Astrocyte of the spinal cord (primary cell): ENCODE measurements around the gene TMED10.

Source experiments
- DNase-seq: peaks from one replicate; pipeline ENCODE4 v3.0.0; 2011; ENCODE audit warnings: low read depth, low spot score
- H3K4me3 ChIP-seq: 2 replicates; pipeline ENCODE4 v1.5.1; 2011; ENCODE audit warnings: low read depth, mild to moderate bottlenecking, low read length, moderate library complexity
- in situ Hi-C: cut with HindIII; loops from 2 replicates; pipeline ENCODE4 v1.10.0; 2017; ENCODE audit warnings: low sequenced_read_pairs
- TF ChIP-seq, protein P1 (sequence below): IDR thresholded peaks from 2 replicates; pipeline ENCODE4 v1.5.1; 2012; ENCODE audit warnings: low read depth, mild to moderate bottlenecking, low read length, inconsistent platforms

Gene TMED10

DNA sequence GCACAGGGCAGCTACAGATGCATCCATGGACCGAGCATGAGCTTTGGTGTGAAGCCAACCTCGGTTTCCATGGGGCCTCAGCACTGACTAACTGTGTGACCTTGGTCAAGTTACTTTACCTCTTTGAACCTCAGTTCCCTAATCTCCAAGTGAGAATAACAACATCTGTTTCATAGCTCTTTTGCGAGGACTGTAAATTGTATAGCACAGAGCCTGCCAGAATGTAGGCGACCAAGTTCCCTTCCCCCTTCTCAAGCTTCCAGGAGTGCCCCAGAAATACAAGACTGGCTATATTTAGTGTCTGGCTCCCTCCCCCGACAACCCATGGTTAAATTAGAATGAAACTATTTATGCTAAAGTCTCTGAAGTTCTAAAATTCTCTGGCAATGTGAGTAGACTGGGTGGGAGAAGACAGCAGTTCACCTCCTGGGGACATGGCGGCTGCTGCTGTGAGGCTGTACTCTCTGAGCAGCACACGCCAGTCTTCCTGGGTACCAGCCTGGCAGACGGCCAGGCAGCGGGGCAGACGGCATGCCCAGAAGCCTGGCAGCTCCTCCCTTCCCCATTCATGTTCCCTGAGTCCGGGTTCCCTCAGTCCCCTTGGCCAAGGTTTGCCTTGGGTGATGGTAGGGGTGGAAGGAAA is 22.0 kb upstream of the TMED10 start:
- DNase-seq, result no peak
- TF ChIP-seq, protein P1, sequence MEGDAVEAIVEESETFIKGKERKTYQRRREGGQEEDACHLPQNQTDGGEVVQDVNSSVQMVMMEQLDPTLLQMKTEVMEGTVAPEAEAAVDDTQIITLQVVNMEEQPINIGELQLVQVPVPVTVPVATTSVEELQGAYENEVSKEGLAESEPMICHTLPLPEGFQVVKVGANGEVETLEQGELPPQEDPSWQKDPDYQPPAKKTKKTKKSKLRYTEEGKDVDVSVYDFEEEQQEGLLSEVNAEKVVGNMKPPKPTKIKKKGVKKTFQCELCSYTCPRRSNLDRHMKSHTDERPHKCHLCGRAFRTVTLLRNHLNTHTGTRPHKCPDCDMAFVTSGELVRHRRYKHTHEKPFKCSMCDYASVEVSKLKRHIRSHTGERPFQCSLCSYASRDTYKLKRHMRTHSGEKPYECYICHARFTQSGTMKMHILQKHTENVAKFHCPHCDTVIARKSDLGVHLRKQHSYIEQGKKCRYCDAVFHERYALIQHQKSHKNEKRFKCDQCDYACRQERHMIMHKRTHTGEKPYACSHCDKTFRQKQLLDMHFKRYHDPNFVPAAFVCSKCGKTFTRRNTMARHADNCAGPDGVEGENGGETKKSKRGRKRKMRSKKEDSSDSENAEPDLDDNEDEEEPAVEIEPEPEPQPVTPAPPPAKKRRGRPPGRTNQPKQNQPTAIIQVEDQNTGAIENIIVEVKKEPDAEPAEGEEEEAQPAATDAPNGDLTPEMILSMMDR, result no peak
- in situ Hi-C loops, result no loop called here
- H3K4me3 ChIP-seq, result no peak overlapping the region

DNA sequence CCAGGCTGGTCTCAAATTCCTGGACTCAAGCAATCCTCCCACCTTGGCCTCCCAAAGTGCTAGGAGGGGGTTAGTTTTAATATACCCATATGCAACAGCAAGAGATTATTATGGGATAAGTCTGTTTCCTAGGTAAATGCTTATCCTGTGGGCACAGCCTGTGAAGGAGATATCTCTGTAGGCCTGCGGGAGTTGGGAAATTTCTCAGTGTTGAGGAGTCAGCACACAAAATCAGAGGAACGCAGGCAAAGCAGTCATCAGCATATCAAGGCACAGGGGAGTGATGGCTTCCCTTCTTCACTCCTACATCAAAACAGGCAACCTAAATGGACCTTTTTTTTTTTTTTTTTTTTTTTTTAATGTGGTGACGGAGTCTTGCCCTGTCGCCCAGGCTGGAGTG is 20.9 kb upstream of the TMED10 start:
- TF ChIP-seq, protein P1, result no peak
- in situ Hi-C loops, result no loop called here
- H3K4me3 ChIP-seq, result no peak overlapping the region
- no peak for DNase-seq

DNA sequence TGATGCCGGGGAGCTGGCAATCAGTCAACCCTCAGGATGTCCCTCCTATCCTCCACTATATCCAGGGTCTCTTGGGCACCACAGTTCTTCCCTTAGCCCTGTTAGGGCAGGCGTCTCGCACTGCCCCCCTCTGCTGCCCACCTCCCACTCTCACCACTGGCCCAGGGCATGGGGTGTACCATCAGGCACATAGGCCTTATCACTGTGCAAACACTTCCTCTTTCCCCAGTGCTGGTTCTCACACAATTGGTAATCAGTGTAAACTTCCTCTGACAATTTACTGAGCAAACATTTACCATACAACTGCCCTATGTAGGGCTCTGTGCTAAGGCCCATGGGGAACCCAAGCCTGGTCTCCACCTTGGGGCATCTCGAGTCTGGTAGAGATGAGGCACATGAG is 20.1 kb upstream of the TMED10 start:
- no peak overlapping the region for H3K4me3 ChIP-seq
- DNase-seq, result no peak
- in situ Hi-C loops, result no loop called here
- TF ChIP-seq, protein P1, result no peak

DNA sequence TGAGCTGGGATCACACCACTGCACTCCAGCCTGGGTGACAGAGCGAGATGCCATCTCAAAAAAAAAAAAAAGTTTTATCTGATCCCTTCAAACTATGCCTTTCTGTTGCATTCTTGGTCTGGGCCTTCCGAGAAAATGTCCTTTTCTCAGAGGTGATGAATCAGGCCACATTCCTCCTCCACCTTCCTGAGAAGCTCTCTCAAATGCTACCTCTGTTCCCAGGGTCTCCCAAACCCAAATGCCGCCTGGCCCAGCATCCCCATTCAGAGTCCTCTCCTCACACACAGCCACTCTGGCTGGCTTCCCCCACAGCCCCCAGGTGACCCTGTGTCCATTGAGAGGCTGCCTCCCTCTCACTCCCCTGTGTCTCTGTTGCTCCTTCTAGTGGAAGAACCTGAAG is 19.7 kb upstream of the TMED10 start:
- TF ChIP-seq, protein P1, result no peak
- no peak for DNase-seq
- H3K4me3 ChIP-seq, result no peak overlapping the region
- in situ Hi-C loops, result no loop called here

DNA sequence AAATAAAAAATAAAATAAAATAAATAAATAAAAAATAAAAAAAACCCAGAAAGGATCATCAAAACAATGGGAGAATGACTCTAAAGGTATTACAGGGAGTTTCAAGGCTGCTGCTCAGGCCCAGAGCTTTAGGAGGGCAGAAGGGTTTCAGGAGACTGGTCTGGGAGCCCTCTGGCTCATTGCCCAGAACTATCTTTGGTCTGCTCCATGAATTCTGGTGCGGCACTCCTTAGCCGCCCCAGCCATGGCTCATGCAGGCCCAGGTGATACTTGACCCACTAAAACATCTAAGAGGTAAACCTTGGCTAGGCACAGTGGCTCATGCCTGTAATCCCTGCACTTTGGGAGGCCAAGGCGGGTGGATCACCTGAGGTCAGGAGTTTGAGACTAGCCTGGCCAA is 14.7 kb upstream of the TMED10 start:
- DNase-seq, result no peak
- in situ Hi-C loops, result no loop called here
- TF ChIP-seq, protein P1, result no peak
- no peak overlapping the region for H3K4me3 ChIP-seq

DNA sequence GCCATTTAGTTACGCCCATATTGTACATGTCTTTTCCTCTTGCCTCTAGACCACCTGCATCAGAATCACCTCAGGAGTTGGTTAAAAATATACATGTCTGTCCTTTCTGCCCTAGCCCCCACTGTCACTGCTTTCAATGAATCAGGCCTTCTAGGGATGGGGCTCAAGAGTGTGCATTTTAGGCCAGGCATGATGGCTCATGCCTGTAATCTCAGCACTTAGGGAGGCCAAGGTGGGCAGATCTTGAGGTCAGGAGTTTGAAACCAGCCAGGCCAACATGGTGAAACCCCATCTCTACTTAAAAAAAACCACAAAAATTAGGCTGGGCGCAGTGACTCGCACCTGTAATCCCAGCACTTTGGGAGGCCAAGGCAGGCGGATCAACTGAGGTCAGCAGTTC is 13.6 kb upstream of the TMED10 start:
- no peak for DNase-seq
- H3K4me3 ChIP-seq, result no peak overlapping the region
- TF ChIP-seq, protein P1, result no peak
- in situ Hi-C loops, result no loop called here
